Esophagus muscularis mucosa (tissue), 4 donors: ENCODE measurements around the gene RCN2. TPM values are rescaled to one million over a fixed set of nuclear protein-coding genes. Genes with fewer than 3 reads are reported as not detected.

Source experiments
- DNase-seq: peaks from one replicate; pipeline ENCODE4 v3.0.0-alpha.2; 2017; ENCODE audit errors: extremely low spot score
- H3K27ac ChIP-seq, 4 donors: fragments of 200-600 bp; sonication (generic); replicated peaks in 1 of 4; 1 replicate in 3 of 4; 2 replicates in 1 of 4; pipeline ENCODE4 v1.5.1; 2016 to 2019; ENCODE audit warnings: mild to moderate bottlenecking in 1 of 4
- H3K27me3 ChIP-seq, 4 donors: fragments of 200-600 bp; sonication (generic); one replicate each; pipeline versions ENCODE4 v1.5.1 to v1.6.0; 2016 to 2019
- H3K36me3 ChIP-seq, 4 donors: fragments of 200-600 bp; sonication (generic); one replicate each; pipeline ENCODE4 v1.5.1; 2016 to 2019
- H3K4me1 ChIP-seq, 4 donors: fragments of 200-600 bp; sonication (generic); one replicate each; pipeline ENCODE4 v1.5.1; 2016 to 2019
- H3K4me3 ChIP-seq, 4 donors: fragments of 200-600 bp; sonication (generic); 1 replicate in 2 of 4; 2 replicates in 2 of 4; pipeline ENCODE4 v1.5.1; 2016 to 2019; ENCODE audit warnings: mild to moderate bottlenecking in 4 of 4, moderate library complexity in 1 of 4
- H3K9me3 ChIP-seq, 4 donors: fragments of 200-600 bp; sonication (generic); 1 replicate in 3 of 4; 2 replicates in 1 of 4; pipeline ENCODE4 v1.5.1; 2016 to 2019
- CTCF ChIP-seq, 3 experiments: fragments of 200-600 bp in 2 of 3; fragments of 450-650 bp in 1 of 3; sonication (generic) in 2 of 3; IDR thresholded peaks; one replicate each; pipeline ENCODE4 v1.5.1; 2017 to 2019; ENCODE audit warnings: antibody characterized with exemption in 3 of 3, mild to moderate bottlenecking in 2 of 3, moderate library complexity in 1 of 3
- EP300 ChIP-seq: sonication (generic); formaldehyde crosslinking; IDR thresholded peaks from one replicate; pipeline ENCODE4 v1.6.1; 2017; ENCODE audit warnings: antibody characterized with exemption
- POLR2A ChIP-seq: fragments of 450-650 bp; IDR thresholded peaks from one replicate; pipeline ENCODE4 v1.6.1; 2017; ENCODE audit warnings: antibody characterized with exemption, moderate library complexity, mild to moderate bottlenecking, low read depth
- POLR2AphosphoS5 ChIP-seq, 2 donors: sonication (generic); formaldehyde crosslinking; IDR thresholded peaks; one replicate each; pipeline ENCODE4 v1.6.1; 2017; ENCODE audit warnings: antibody characterized with exemption in 2 of 2
- WGBS: methylation state at CpG from one replicate; pipeline ENCODE4 v1.1.5; 2018; 5-methylcytosine and 5-hydroxymethylcytosine counted together
- intact Hi-C: fragments of 100-400 bp; cut with DNase I; formaldehyde crosslinking; loops from one replicate; pipeline ENCODE4 v1.15.1; 2023
- total RNA-seq, 4 donors: library from RNA; depleted of rRNA; stranded (reverse); fragments of >200 nt; gene quantifications; one replicate each; pipeline versions ENCODE4 v1.1.0 to v1.2.1, GENCODE V29; 2016

Gene RCN2
- total RNA-seq, 4 donors from 2014 or later = 35.6 to 55.6 (median 43.0) TPM

- no peaks in the 10 kb centered on the region for H3K36me3 ChIP-seq
- 88% methylated on average over 5 of the region's 5 CpGs for WGBS
- H3K9me3 ChIP-seq = no peaks in the 10 kb centered on the region
- DNase-seq = no peak
- no peak overlapping the region for H3K27ac ChIP-seq
- no peak overlapping the region for H3K4me3 ChIP-seq
- no peak for TF ChIP-seq CTCF (IDR thresholded peaks at IDR 0.05)
- no peak for TF ChIP-seq POLR2A
- no peak for TF ChIP-seq POLR2AphosphoS5 (IDR thresholded peaks at IDR 0.05)
- no peak for TF ChIP-seq EP300
- peaks cover 0 to 5% (median 0%) of the 10 kb centered on the region in 4 donors for H3K27me3 ChIP-seq
- peaks cover 13 to 19% (median 17%) of the 10 kb centered on the region in 4 donors for H3K4me1 ChIP-seq
- intact Hi-C loops = no loop called here
Observed at GRCh38 chr15:76976572-76977270, 45.2 kb downstream of the RCN2 start.

GRCh38 chr15:76978522-76979330, 47.2 kb downstream of the RCN2 start:
- no peaks in the 10 kb centered on the region for H3K9me3 ChIP-seq
- H3K4me1 ChIP-seq = peaks cover 0 to 6% (median 1%) of the 10 kb centered on the region in 4 donors
- H3K4me3 ChIP-seq = no peak overlapping the region
- WGBS = 97% methylated on average over 10 of the region's 18 CpGs
- H3K27ac ChIP-seq = no peak overlapping the region
- DNase-seq = no peak
- peaks cover 0 to 5% (median 0%) of the 10 kb centered on the region in 4 donors for H3K27me3 ChIP-seq
- TF ChIP-seq EP300 = no peak
- no peak for TF ChIP-seq POLR2AphosphoS5 (IDR thresholded peaks at IDR 0.05)
- no peak for TF ChIP-seq POLR2A
- no peak for TF ChIP-seq CTCF (IDR thresholded peaks at IDR 0.05)
- H3K36me3 ChIP-seq = no peaks in the 10 kb centered on the region
- intact Hi-C loops = no loop called here

GRCh38 chr15:76979331-76979925, 47.9 kb downstream of the RCN2 start:
- no peak for DNase-seq
- WGBS = 91% methylated on average over 13 of the region's 23 CpGs

GRCh38 chr15:76979996-76980520, 48.5 kb downstream of the RCN2 start:
- 74% methylated on average over 7 of the region's 7 CpGs for WGBS
- Histone ChIP-seq H3K4me1 (peaks cover 0 to 7% (median 0%) of the 10 kb centered on the region in 4 donors), H3K4me3 (no peak overlapping the region), H3K9me3 (no peaks in the 10 kb centered on the region), H3K27ac (no peak overlapping the region), H3K27me3 (peaks cover 0 to 5% (median 0%) of the 10 kb centered on the region in 4 donors), H3K36me3 (no peaks in the 10 kb centered on the region)
- no peak for TF ChIP-seq EP300
- no peak for TF ChIP-seq POLR2A
- no peak for TF ChIP-seq POLR2AphosphoS5 (IDR thresholded peaks at IDR 0.05)
- no peak for TF ChIP-seq CTCF (IDR thresholded peaks at IDR 0.05)
- no peak for DNase-seq
- intact Hi-C loops = no loop called here

More at GRCh38 chr15:76979331-76979925, 47.9 kb downstream of the RCN2 start:
- Histone ChIP-seq H3K27me3 (peaks cover 0 to 5% (median 0%) of the 10 kb centered on the region in 4 donors), H3K4me1 (peaks cover 0 to 7% (median 0%) of the 10 kb centered on the region in 4 donors), H3K36me3 (no peaks in the 10 kb centered on the region), H3K27ac (no peak overlapping the region), H3K9me3 (no peaks in the 10 kb centered on the region), H3K4me3 (no peak overlapping the region)
- intact Hi-C loops = no loop called here
- TF ChIP-seq EP300 (no peak), POLR2AphosphoS5 (IDR thresholded peaks at IDR 0.05) (no peak), POLR2A (no peak), CTCF (IDR thresholded peaks at IDR 0.05) (no peak)
